K562 (cell line): Measurements from ENCODE around the gene PCK1. TPM values are rescaled to one million over a fixed set of nuclear protein-coding genes. Genes with fewer than 3 reads are reported as not detected.

ENCODE experiments used
- ARID2 ChIP-seq: fragments of 450-650 bp; IDR thresholded peaks from 2 replicates; pipeline ENCODE4 v1.6.1; 2017; ENCODE audit warnings: antibody characterized with exemption, mild to moderate bottlenecking
- BCOR ChIP-seq: fragments of 450-650 bp; IDR thresholded peaks from 2 replicates; pipeline ENCODE4 v1.6.1; 2016
- BRD4 ChIP-seq: fragments of 200-600 bp; sonication (generic); IDR thresholded peaks from 2 replicates; pipeline ENCODE4 v1.6.1; 2017; ENCODE audit warnings: inconsistent platforms
- CBX8 ChIP-seq: fragments of 200-600 bp; sonication (generic); IDR thresholded peaks from 2 replicates; pipeline ENCODE4 v1.6.1; 2012; ENCODE audit warnings: borderline replicate concordance, mixed run types, low read depth, mild to moderate bottlenecking, moderate library complexity, mixed read lengths, low read length, control low read depth, inconsistent platforms; ENCODE audit not compliant: poor library complexity, severe bottlenecking; ENCODE audit errors: extremely low read depth
- EGR1 ChIP-seq: fragments of 450-650 bp; conservative IDR thresholded peaks from 2 replicates; pipeline ENCODE4 v1.6.1; 2017; ENCODE audit warnings: mild to moderate bottlenecking
- ETV6 ChIP-seq, 3 experiments: fragments of 150-350 bp in 1 of 3; sonication (generic) in 1 of 3; formaldehyde crosslinking in 1 of 3; IDR thresholded peaks; 2 replicates each; pipeline versions ENCODE4 v1.6.1 to v1.8.0; 2014 to 2022; ENCODE audit warnings: borderline replicate concordance in 2 of 3, low read depth in 2 of 3, antibody characterized with exemption in 1 of 3, low read length in 1 of 3, mild to moderate bottlenecking in 1 of 3, missing genetic modification reagents in 1 of 3
- KAT7 ChIP-seq: sonication (generic); formaldehyde crosslinking; IDR thresholded peaks from 2 replicates; pipeline ENCODE4 v1.8.0; 2022; ENCODE audit warnings: missing genetic modification reagents, mild to moderate bottlenecking, borderline replicate concordance
- MYNN ChIP-seq, 2 experiments: sonication (generic); formaldehyde crosslinking in 1 of 2; IDR thresholded peaks; 2 replicates each; pipeline versions ENCODE4 v1.5.0 to v1.6.1; 2016 to 2020; ENCODE audit warnings: antibody characterized with exemption in 1 of 2, missing genetic modification reagents in 1 of 2
- NBN ChIP-seq: fragments of 450-650 bp; IDR thresholded peaks from 2 replicates; pipeline ENCODE4 v1.6.1; 2016; ENCODE audit warnings: low read depth, mild to moderate bottlenecking
- PCBP1 ChIP-seq: fragments of 200-400 bp; formaldehyde crosslinking; IDR thresholded peaks from 2 replicates; pipeline ENCODE4 v1.6.1; 2018; ENCODE audit warnings: mild to moderate bottlenecking, low read depth, low read length; ENCODE audit not compliant: poor library complexity, severe bottlenecking
- RAD21 ChIP-seq, 2 experiments: fragments of 250-450 bp in 1 of 2; fragments of 450-650 bp in 1 of 2; sonication (Bioruptor Pico) in 1 of 2; formaldehyde crosslinking in 1 of 2; IDR thresholded peaks in 1 of 2; conservative IDR thresholded peaks in 1 of 2; 2 replicates each; pipeline versions ENCODE4 v1.4.0 to v1.8.0; 2020 to 2022; ENCODE audit warnings: mild to moderate bottlenecking in 2 of 2, moderate library complexity in 1 of 2
- RFX5 ChIP-seq: IDR thresholded peaks from 2 replicates; pipeline ENCODE4 v1.6.1; 2011; ENCODE audit warnings: low read depth, mild to moderate bottlenecking, improper control_type of control experiment, low read length
- TCF7L2 ChIP-seq: fragments of 150-350 bp; IDR thresholded peaks from 2 replicates; pipeline ENCODE4 v1.6.1; 2016; ENCODE audit warnings: low read depth, mild to moderate bottlenecking, low read length, moderate library complexity
- TRIM24 ChIP-seq, 2 experiments: fragments of 450-650 bp; IDR thresholded peaks; 2 replicates each; pipeline ENCODE4 v1.6.1; 2016
- TSHZ1 ChIP-seq: fragments of 250-450 bp; sonication (Bioruptor Pico); IDR thresholded peaks from 2 replicates; pipeline ENCODE4 v1.4.0; 2020; ENCODE audit warnings: mild to moderate bottlenecking, moderate library complexity
- ZFP30 ChIP-seq: fragments of 250-450 bp; sonication (Bioruptor Pico); IDR thresholded peaks from 2 replicates; pipeline ENCODE4 v1.8.0; 2022; ENCODE audit warnings: moderate library complexity, mild to moderate bottlenecking, inconsistent platforms, borderline replicate concordance
- ZNF217 ChIP-seq: sonication (generic); formaldehyde crosslinking; IDR thresholded peaks from 2 replicates; pipeline ENCODE4 v1.8.0; 2022; ENCODE audit warnings: mild to moderate bottlenecking, missing genetic modification reagents
- ZNF324 ChIP-seq: fragments of 250-450 bp; sonication (Bioruptor Pico); IDR thresholded peaks from 2 replicates; pipeline ENCODE4 v1.4.0; 2020; ENCODE audit warnings: mild to moderate bottlenecking
- polyA plus RNA-seq, 8 experiments: library from polyadenylated mRNA; depleted of rRNA in 4 of 8; stranded (reverse) in 5 of 8; unstranded in 3 of 8; fragments of >200 nt; fragmentation: Nextera tagmentation in 2 of 8; fragmentation: Illumina TruSeq in 1 of 8; extraction: Ambion mirVana in 2 of 8; extraction: Trizol in 1 of 8; gene quantifications; 2 replicates each; pipeline versions ENCODE4 v1.2.1 to v1.2.3, GENCODE V29; 2011 to 2014; ENCODE audit warnings: inconsistent platforms in 1 of 8, missing spikeins in 1 of 8
- total RNA-seq, 7 experiments: library from RNA; depleted of rRNA in 6 of 7; stranded (reverse); fragments of >200 nt in 6 of 7; fragmentation: Illumina TruSeq in 2 of 7; extraction: Trizol in 2 of 7; gene quantifications; 2 replicates each; pipeline versions ENCODE4 v1.2.1 to v1.2.3, GENCODE V29; 2011 to 2021; ENCODE audit warnings: low replicate concordance in 1 of 7
- TF ChIP-seq, protein P1 (sequence below): IDR thresholded peaks from 2 replicates; pipeline ENCODE4 v1.6.1; 2011; ENCODE audit warnings: borderline replicate concordance, low read depth, mild to moderate bottlenecking, moderate library complexity, low read length; ENCODE audit not compliant: insufficient read depth, poor library complexity, severe bottlenecking
- TF ChIP-seq, protein P2 (sequence below): fragments of 450-650 bp; formaldehyde crosslinking; IDR thresholded peaks from 2 replicates; pipeline ENCODE4 v1.4.0; 2022; ENCODE audit warnings: mild to moderate bottlenecking, moderate library complexity

Gene PCK1
- total and polyA plus RNA-seq, 9 of the 15 experiments (the other 6 are each of a cell fraction or from before 2014, with no cell fraction given): 0.05 to 0.73 (median 0.15) TPM

DNA sequence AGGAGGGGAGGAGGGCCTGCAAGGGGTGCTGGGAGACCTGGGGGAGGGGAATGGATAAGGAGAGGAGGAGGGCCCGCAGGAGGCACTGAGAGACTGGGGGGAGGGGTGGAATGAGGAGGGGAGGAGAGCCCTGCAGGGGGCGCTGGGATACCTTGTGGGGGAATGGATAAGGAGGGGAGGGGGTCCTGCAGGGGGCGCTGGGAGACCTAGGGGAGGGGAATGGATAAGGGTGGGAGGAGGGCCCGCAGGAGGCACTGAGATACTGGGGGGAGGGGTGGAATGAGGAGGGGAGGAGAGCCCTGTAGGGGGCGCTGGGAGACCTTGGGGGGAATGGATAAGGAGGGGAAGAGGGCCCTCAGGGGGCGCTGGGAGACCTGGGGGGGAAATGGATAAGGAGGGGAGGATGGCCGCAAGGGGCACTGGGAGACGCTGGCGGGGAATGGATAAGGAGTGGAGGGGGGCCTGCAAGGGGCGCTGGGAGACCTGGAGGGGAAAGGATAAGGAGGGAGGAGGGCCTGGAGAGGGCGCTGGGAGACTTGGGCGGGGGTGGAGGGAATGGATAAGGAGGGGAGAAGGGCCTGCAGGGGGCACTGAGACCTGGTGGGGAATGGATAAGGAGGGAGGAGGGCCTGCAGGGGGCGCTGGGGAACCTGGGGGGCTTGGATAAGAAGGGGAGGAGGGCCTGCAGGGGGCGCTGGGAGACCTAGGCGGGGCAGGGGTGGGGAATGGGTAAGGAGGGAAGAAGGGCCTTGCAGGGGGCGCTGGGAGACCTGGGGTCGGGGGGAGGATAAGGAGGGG lies 34.6 kb upstream of the PCK1 start (continued):
- TF ChIP-seq BCOR: 0 out of 2 replicates have a peak, but pooled peaks have one; percentile 10
- no peak for TF ChIP-seq CBX8
- TF ChIP-seq RAD21 (CRISPR knock-in tag; conservative IDR thresholded peaks at IDR 0.05 in 1 of 2, IDR thresholded peaks at IDR 0.05 in 1 of 2): peak in 1 of 2 experiments; percentile 17; a peak in 1 of 4 replicates
- no peak for TF ChIP-seq ZNF324 (CRISPR knock-in tag)
- TF ChIP-seq TSHZ1 (CRISPR knock-in tag): no peak
- no peak for TF ChIP-seq PCBP1
- TF ChIP-seq TRIM24 (IDR thresholded peaks at IDR 0.05): 0 out of 4 replicates have a peak, but pooled peaks of 1 of the 2 experiments have one; percentile 28
- TF ChIP-seq NBN: peak; percentile 50
- TF ChIP-seq ZFP30 (CRISPR knock-in tag): no peak
- no peak for TF ChIP-seq ETV6 (IDR thresholded peaks at IDR 0.05; ENCODE audit: borderline replicate concordance in 1 of 2, low read depth in 2 of 2, low read length in 1 of 2)
- no peak for TF ChIP-seq ETV6 (CRISPR knock-in tag; IDR thresholded peaks at IDR 0.05; ENCODE audit: borderline replicate concordance)
- TF ChIP-seq, protein P1, sequence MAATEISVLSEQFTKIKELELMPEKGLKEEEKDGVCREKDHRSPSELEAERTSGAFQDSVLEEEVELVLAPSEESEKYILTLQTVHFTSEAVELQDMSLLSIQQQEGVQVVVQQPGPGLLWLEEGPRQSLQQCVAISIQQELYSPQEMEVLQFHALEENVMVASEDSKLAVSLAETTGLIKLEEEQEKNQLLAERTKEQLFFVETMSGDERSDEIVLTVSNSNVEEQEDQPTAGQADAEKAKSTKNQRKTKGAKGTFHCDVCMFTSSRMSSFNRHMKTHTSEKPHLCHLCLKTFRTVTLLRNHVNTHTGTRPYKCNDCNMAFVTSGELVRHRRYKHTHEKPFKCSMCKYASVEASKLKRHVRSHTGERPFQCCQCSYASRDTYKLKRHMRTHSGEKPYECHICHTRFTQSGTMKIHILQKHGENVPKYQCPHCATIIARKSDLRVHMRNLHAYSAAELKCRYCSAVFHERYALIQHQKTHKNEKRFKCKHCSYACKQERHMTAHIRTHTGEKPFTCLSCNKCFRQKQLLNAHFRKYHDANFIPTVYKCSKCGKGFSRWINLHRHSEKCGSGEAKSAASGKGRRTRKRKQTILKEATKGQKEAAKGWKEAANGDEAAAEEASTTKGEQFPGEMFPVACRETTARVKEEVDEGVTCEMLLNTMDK: peak; percentile 95
- TF ChIP-seq RFX5: no peak
- TF ChIP-seq, protein P2, sequence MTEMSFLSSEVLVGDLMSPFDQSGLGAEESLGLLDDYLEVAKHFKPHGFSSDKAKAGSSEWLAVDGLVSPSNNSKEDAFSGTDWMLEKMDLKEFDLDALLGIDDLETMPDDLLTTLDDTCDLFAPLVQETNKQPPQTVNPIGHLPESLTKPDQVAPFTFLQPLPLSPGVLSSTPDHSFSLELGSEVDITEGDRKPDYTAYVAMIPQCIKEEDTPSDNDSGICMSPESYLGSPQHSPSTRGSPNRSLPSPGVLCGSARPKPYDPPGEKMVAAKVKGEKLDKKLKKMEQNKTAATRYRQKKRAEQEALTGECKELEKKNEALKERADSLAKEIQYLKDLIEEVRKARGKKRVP (CRISPR knock-in tag): no peak
- peak; percentile 67; the same call in 1 of the 2 replicates for TF ChIP-seq BRD4
- no peak for TF ChIP-seq KAT7 (CRISPR knock-in tag)
- TF ChIP-seq TCF7L2: no peak
- no peak for TF ChIP-seq MYNN (IDR thresholded peaks at IDR 0.05)
- no peak for TF ChIP-seq MYNN (CRISPR knock-in tag; IDR thresholded peaks at IDR 0.05)
- no peak for TF ChIP-seq ZNF217
- peak; percentile 66; the same call in 1 of the 2 replicates for TF ChIP-seq ARID2
- TF ChIP-seq EGR1: peak; percentile 73
